ENCODE measurements around the gene FTH1.

Gene FTH1

GRCh38 chr11:61968758-61969390, 1.4 kb upstream of the FTH1 start:
- no peak for TF ChIP-seq CTCF (IDR thresholded peaks at IDR 0.05; ENCODE audit: low read length, missing control alignments)
- H3K4me3 ChIP-seq (replicated peaks; ENCODE audit: low read depth, low read length) = peak overlapping the region; percentile 100
- peak; percentile 27 for DNase-seq (ENCODE audit: low read depth)

- no peak for TF ChIP-seq CTCF (IDR thresholded peaks at IDR 0.05; ENCODE audit: low read length, missing control alignments)
- peak overlapping the region; percentile 100 for H3K4me3 ChIP-seq (replicated peaks; ENCODE audit: low read depth, low read length)
- DNase-seq (ENCODE audit: low read depth) = peak; percentile 34
Observed at GRCh38 chr11:61967924-61968757, 707 bp upstream of the FTH1 start.

- H3K4me3 ChIP-seq (replicated peaks; ENCODE audit: low read depth, low read length) = peak overlapping the region; percentile 100
- no peak for TF ChIP-seq CTCF (IDR thresholded peaks at IDR 0.05; ENCODE audit: low read length, missing control alignments)
- peak; percentile 52 for DNase-seq (ENCODE audit: low read depth)
Observed at GRCh38 chr11:61966734-61967115, 709 bp downstream of the FTH1 start.

GRCh38 chr11:61964666-61965271, 2.7 kb downstream of the FTH1 start:
- H3K4me3 ChIP-seq (replicated peaks; ENCODE audit: low read depth, low read length) = peak overlapping the region; percentile 100
- peak; percentile 38 for DNase-seq (ENCODE audit: low read depth)

GRCh38 chr11:61964058-61964665, 3.3 kb downstream of the FTH1 start:
- DNase-seq (ENCODE audit: low read depth) = no peak
- TF ChIP-seq CTCF (IDR thresholded peaks at IDR 0.05; ENCODE audit: low read length, missing control alignments) = no peak
- peak overlapping the region; percentile 100 for H3K4me3 ChIP-seq (replicated peaks; ENCODE audit: low read depth, low read length)

GRCh38 chr11:61963282-61964057, 4.0 kb downstream of the FTH1 start:
- DNase-seq (ENCODE audit: low read depth) = peak; percentile 90
- no peak for TF ChIP-seq CTCF (IDR thresholded peaks at IDR 0.05; ENCODE audit: low read length, missing control alignments)
- peak overlapping the region; percentile 100 for H3K4me3 ChIP-seq (replicated peaks; ENCODE audit: low read depth, low read length)

- no peak for TF ChIP-seq CTCF (IDR thresholded peaks at IDR 0.05; ENCODE audit: low read length, missing control alignments)
- DNase-seq (ENCODE audit: low read depth) = peak; percentile 91
- H3K4me3 ChIP-seq (replicated peaks; ENCODE audit: low read depth, low read length) = no peak overlapping the region
Observed at GRCh38 chr11:61963016-61963281, 4.5 kb downstream of the FTH1 start.
